Small intestine (tissue), 7 donors: ENCODE data around the gene HDAC1. TPM values are rescaled to one million over a fixed set of nuclear protein-coding genes. Genes with fewer than 3 reads are reported as not detected.

Experiments
- DNase-seq, 2 donors: peaks; one replicate each; pipeline versions ENCODE4 v3.0.0 to v3.0.0-alpha.2; 2013
- FAIRE-seq: peaks from 2 replicates; lab custom pipeline; 2012; peaks lifted over from hg19 to GRCh38; lab: Jason Lieb, UNC
- H3K27ac ChIP-seq, 3 donors: one replicate each; pipeline ENCODE4 v1.5.1; 2013; ENCODE audit warnings: low read length in 2 of 3, mild to moderate bottlenecking in 2 of 3, control low read depth in 1 of 3, inconsistent platforms in 1 of 3, low read depth in 1 of 3, moderate library complexity in 1 of 3
- H3K27me3 ChIP-seq, 3 donors: one replicate each; pipeline ENCODE4 v1.6.1; 2013; ENCODE audit warnings: low read length in 3 of 3, inconsistent platforms in 1 of 3; ENCODE audit not compliant: control insufficient read depth in 3 of 3, insufficient read depth in 3 of 3
- H3K36me3 ChIP-seq, 3 donors: one replicate each; pipeline ENCODE4 v1.6.1; 2013; ENCODE audit warnings: low read length in 3 of 3, inconsistent platforms in 1 of 3, low read depth in 1 of 3, mild to moderate bottlenecking in 1 of 3, moderate library complexity in 1 of 3; ENCODE audit not compliant: control insufficient read depth in 3 of 3, insufficient read depth in 2 of 3
- H3K4me1 ChIP-seq, 3 donors: one replicate each; pipeline ENCODE4 v1.6.1; 2013; ENCODE audit warnings: low read length in 2 of 3, inconsistent platforms in 1 of 3, low read depth in 1 of 3, mild to moderate bottlenecking in 1 of 3, moderate library complexity in 1 of 3; ENCODE audit not compliant: control insufficient read depth in 3 of 3, insufficient read depth in 2 of 3
- H3K4me3 ChIP-seq, 3 donors: one replicate each; pipeline ENCODE4 v1.5.1; 2013; ENCODE audit warnings: low read length in 3 of 3, control low read depth in 1 of 3, inconsistent platforms in 1 of 3, low read depth in 1 of 3, mild to moderate bottlenecking in 1 of 3, moderate library complexity in 1 of 3
- H3K9me3 ChIP-seq, 2 donors: one replicate each; pipeline ENCODE4 v1.6.1; 2013; ENCODE audit warnings: low read depth in 1 of 2, low read length in 1 of 2; ENCODE audit not compliant: control insufficient read depth in 2 of 2, insufficient read depth in 1 of 2
- whole genome bisulfite sequencing, 3 donors: extraction: QIAGEN DNeasy Blood & Tissue Kit; methylation state at CpG; one replicate each; pipeline ENCODE4 v1.1.7; 2013; 5-methylcytosine and 5-hydroxymethylcytosine counted together
- polyA plus RNA-seq, 4 donors: library from polyadenylated mRNA; stranded (reverse) in 3 of 4; unstranded in 1 of 4; fragments of 200-250 nt in 3 of 4; fragments of 120-200 nt in 1 of 4; gene quantifications; one replicate each; pipeline versions ENCODE4 v1.2.1 to v1.2.3, GENCODE V29; 2013
- donor health status: healthy with polysubstance abuse.
- donor health status: control.
- donor health status: control.
- donor health status: Bipolar disorder and iron deficiency.
- donor health status: healthy.

HDAC1 gene
- polyA plus RNA-seq, 4 donors, result 87.0 to 161 (median 112) TPM

DNA sequence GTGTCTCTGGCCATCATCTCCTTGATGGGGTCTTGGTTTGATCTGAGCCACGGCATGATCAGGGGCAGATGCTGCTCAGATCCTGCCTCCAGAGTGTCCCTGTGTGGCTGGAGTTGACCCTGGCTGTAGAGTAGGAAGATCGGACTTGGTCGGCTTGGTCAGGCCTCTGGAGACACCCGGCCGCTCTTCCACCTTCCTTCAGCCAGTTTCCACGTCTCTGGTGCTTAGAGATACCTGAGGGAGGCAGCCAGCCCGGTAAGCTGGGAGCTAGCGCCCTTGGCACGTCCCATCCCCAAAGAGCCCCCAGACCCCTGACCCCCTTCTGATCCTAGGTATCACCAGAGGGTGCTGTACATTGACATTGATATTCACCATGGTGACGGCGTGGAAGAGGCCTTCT, 35.3 kb downstream of the HDAC1 start:
- FAIRE-seq (no peak), DNase-seq (no peak)
- Histone ChIP-seq H3K4me1 (peaks cover 0 to 19% (median 0%) of the 10 kb centered on the region in 3 donors), H3K36me3 (peaks cover 16 to 72% (median 29%) of the 10 kb centered on the region in 3 donors), H3K27me3 (no peaks in the 10 kb centered on the region), H3K27ac (no peak overlapping the region), H3K4me3 (no peak overlapping the region), H3K9me3 (no peaks in the 10 kb centered on the region)
- WGBS, 3 donors, result 95 to 98% (median 96%) methylated on average over 11 of the region's 11 CpGs

DNA sequence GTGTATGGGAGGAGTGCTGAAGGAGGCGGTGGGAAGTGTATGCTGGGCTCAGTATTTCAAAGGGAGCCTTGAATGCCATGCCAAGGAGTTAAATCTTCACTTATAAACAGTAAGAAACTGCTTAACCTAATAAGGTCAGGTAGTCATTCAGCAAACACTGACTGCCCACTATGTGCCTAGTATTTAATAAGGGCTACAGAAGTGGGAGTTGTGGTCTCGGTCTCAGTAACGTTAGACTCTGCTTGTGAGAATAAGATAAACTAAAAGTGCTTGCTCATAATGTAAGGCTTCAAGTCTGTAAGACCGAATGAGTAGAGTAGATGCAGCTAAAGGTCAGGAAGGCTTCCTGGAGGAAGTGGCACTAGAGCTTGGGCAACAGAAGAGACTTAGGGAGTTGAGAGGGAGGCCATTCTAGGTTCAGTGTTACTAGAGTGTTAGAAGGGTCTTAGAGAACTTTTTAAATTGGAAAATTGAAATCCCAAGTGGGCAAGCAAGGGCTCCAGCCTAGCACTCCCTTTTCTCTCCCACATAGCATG, 38.1 kb downstream of the HDAC1 start:
- FAIRE-seq (no peak), DNase-seq (no peak)
- Histone ChIP-seq H3K36me3 (peaks cover 19 to 81% (median 30%) of the 10 kb centered on the region in 3 donors), H3K4me1 (peaks cover 0 to 21% (median 0%) of the 10 kb centered on the region in 3 donors), H3K9me3 (no peaks in the 10 kb centered on the region), H3K27ac (no peak overlapping the region), H3K27me3 (no peaks in the 10 kb centered on the region), H3K4me3 (no peak overlapping the region)
- WGBS, 3 donors, result 85 to 94% (median 89%) methylated on average over 4 of the region's 4 CpGs

DNA sequence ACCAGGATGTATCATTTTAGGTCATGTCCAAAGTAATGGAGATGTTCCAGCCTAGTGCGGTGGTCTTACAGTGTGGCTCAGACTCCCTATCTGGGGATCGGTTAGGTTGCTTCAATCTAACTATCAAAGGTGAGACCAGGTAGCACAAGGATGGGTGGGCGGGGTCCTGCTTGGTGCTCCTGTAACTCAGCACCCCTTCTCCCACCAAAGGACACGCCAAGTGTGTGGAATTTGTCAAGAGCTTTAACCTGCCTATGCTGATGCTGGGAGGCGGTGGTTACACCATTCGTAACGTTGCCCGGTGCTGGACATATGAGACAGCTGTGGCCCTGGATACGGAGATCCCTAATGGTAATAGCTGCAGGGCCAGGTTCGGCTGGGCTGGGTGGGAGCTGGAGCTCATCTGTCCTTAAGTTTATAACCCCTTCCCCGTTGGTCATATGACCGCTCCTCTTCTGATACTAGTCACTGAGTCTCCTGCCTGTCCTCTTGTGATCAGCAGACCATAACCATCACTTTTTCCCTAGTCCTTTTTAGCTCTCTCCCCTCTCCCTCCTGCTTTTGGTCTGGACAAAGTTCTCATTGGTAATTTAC, 38.8 kb downstream of the HDAC1 start:
- H3K4me3 ChIP-seq, result no peak overlapping the region
- FAIRE-seq, result no peak
- H3K27me3 ChIP-seq, result no peaks in the 10 kb centered on the region
- DNase-seq, result no peak
- 88 to 91% (median 89%) methylated on average over 12 of the region's 12 CpGs for WGBS, 3 donors
- H3K36me3 ChIP-seq, result peaks cover 19 to 80% (median 30%) of the 10 kb centered on the region in 3 donors
- no peak overlapping the region for H3K27ac ChIP-seq
- H3K9me3 ChIP-seq, result no peaks in the 10 kb centered on the region
- peaks cover 0 to 21% (median 0%) of the 10 kb centered on the region in 3 donors for H3K4me1 ChIP-seq

DNA sequence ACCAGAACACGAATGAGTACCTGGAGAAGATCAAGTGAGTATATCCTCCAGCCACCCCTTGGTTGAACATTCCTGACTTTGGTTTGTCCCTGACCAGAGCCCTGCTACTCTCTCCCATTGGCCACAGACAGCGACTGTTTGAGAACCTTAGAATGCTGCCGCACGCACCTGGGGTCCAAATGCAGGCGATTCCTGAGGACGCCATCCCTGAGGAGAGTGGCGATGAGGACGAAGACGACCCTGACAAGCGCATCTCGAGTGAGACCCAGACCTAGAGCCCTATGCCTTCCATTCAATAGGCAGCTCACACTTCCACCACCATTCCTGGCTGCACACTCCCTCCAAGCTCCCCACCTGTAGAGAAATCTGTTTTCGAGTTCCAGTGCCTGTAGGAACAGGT, 39.7 kb downstream of the HDAC1 start:
- Histone ChIP-seq H3K4me1 (peaks cover 0 to 23% (median 2%) of the 10 kb centered on the region in 3 donors), H3K4me3 (no peak overlapping the region), H3K27ac (no peak overlapping the region), H3K27me3 (no peaks in the 10 kb centered on the region), H3K9me3 (no peaks in the 10 kb centered on the region), H3K36me3 (peaks cover 19 to 74% (median 30%) of the 10 kb centered on the region in 3 donors)
- no peak for DNase-seq
- no peak for FAIRE-seq
- WGBS, 3 donors, result 87 to 91% (median 89%) methylated on average over 12 of the region's 12 CpGs

DNA sequence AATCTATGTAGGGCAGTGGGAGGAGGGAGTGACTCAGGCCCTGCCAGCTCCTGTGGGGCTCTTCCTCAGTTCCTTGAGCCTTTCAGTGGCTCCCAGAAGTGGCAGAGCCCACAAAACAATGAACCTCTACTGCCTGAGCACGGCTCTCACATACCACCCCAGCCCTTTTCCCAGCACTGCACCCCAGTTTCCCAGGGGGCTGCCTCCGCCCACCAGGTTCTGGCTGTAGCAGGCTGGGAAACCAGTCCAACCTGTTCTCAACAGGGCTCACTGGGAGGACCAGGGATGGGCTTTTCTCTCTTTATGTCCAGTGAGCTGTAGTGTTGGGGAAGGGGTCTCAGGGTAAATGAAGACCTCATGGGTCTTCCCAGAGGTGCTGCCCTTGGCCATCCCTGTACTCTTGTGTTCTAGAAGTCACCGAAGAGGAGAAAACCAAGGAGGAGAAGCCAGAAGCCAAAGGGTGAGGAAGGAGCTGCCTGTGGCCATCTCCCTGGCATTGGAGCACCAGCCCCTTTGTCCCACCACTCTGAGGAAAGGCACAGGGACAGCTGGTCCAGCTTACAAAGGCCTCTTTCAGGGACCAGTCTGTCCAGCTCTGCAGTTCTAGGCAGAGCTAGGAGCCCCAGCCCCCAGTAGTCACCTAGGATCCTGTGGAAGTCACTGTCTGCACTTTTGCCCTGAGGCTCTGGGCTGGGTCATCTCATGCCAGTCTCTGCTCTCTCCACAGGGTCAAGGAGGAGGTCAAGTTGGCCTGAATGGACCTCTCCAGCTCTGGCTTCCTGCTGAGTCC, 40.6 kb downstream of the HDAC1 start:
- peak in 1 of 2 donors; percentile 65 for DNase-seq
- WGBS, 3 donors, result 38 to 70% (median 52%) methylated on average over 3 of the region's 3 CpGs

GRCh38 chr1:32333251-32333963, 41.5 kb downstream of the HDAC1 start:
- Histone ChIP-seq H3K27ac (peak overlapping the region in 1 of 3 donors; percentile 36), H3K9me3 (no peaks in the 10 kb centered on the region), H3K27me3 (no peaks in the 10 kb centered on the region), H3K4me3 (no peak overlapping the region), H3K4me1 (peaks cover 0 to 37% (median 2%) of the 10 kb centered on the region in 3 donors), H3K36me3 (peaks cover 16 to 58% (median 23%) of the 10 kb centered on the region in 3 donors)
- FAIRE-seq (no peak), DNase-seq (no peak)
- 47 to 64% (median 53%) methylated on average over 3 of the region's 3 CpGs for WGBS, 3 donors

More for the DNA sequence above, 40.6 kb downstream of the HDAC1 start:
- Histone ChIP-seq H3K27me3 (no peaks in the 10 kb centered on the region), H3K9me3 (no peaks in the 10 kb centered on the region), H3K4me1 (peaks cover 0 to 28% (median 2%) of the 10 kb centered on the region in 3 donors), H3K4me3 (no peak overlapping the region), H3K27ac (peak overlapping the region in 2 of 3 donors; percentile 22 to 33), H3K36me3 (peaks cover 16 to 65% (median 29%) of the 10 kb centered on the region in 3 donors)
- no peak for FAIRE-seq

- 18 to 31% (median 23%) methylated on average over 8 to 9 of the region's 9 CpGs for WGBS, 3 donors
- DNase-seq, result peak in 1 of 2 donors; percentile 37
- peak overlapping the region in 2 of 3 donors; percentile 66 to 69 for H3K27ac ChIP-seq
- no peaks in the 10 kb centered on the region for H3K27me3 ChIP-seq
- FAIRE-seq, result no peak
- H3K4me1 ChIP-seq, result peaks cover 0 to 39% (median 2%) of the 10 kb centered on the region in 3 donors
- H3K36me3 ChIP-seq, result peaks cover 12 to 50% (median 16%) of the 10 kb centered on the region in 3 donors
- H3K4me3 ChIP-seq, result peak overlapping the region in 2 of 3 donors; percentile 70 to 75
- no peaks in the 10 kb centered on the region for H3K9me3 ChIP-seq
These were observed 42.5 kb downstream of the HDAC1 start for GRCh38 chr1:32334274-32334861.
